ENCODE measurements around the gene TPSAB1. TPM values are rescaled to one million over a fixed set of nuclear protein-coding genes. Genes with fewer than 3 reads are reported as not detected.
"Not testable (repeated sequence)": the region's sequence is repeated elsewhere in the genome, so short reads cannot be mapped to it uniquely, and the experiment has no call there.

The TPSAB1 gene
- total RNA-seq, 4 donors from 2014 or later, result 20.8 to 86.2 (median 31.4) TPM

DNA sequence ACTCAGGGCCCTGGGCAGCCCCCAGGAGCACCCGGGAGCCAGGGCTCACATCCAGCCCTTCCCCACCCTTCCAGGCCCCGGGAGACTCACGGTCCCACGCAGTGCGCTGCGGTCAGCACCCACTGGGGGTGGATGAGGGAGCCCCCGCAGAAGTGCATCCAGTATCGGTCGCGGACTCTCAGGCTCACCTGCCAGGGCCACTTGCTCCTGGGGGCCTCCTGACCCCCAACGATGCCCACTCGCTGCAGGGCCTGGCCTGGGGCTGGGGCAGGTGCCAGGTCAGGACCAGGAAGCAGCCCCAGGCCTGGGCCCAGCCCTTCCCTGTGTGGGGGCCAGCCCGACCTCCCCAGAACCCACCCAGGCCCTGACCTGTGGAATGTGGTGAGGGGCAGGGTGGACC, 11.0 kb upstream of the TPSAB1 start:
- DNase-seq (ENCODE audit: low spot score); ATAC-seq (ENCODE audit: low FRiP score): not testable (repeated sequence)

DNA sequence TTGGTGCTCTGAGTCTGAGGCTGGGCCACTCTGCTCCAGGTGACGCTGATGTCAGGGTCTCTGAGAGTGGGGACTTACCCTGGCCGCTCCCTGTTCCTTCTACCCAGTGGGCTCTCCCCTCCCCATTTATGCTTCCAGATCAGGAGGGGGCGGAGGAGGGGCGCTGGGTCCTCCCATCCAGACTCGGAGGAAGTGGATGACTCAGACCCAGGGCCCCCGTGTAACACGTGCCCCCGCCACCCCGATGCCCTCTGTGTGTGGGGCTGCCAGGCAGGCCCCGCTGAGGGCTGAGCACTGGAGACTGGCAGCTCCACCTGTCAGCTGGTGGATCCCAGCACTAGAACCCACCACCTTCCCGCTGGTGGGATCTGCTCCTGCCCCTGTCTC, 10.4 kb upstream of the TPSAB1 start, which contains the start of gene TPSB2:
TPSB2 (minus strand) TSS at position 101 of the 387 bp plus-strand sequence. CDS start 233 bp downstream, outside the sequence.
- ATAC-seq (ENCODE audit: low FRiP score); DNase-seq (ENCODE audit: low spot score): not testable (repeated sequence)

DNA sequence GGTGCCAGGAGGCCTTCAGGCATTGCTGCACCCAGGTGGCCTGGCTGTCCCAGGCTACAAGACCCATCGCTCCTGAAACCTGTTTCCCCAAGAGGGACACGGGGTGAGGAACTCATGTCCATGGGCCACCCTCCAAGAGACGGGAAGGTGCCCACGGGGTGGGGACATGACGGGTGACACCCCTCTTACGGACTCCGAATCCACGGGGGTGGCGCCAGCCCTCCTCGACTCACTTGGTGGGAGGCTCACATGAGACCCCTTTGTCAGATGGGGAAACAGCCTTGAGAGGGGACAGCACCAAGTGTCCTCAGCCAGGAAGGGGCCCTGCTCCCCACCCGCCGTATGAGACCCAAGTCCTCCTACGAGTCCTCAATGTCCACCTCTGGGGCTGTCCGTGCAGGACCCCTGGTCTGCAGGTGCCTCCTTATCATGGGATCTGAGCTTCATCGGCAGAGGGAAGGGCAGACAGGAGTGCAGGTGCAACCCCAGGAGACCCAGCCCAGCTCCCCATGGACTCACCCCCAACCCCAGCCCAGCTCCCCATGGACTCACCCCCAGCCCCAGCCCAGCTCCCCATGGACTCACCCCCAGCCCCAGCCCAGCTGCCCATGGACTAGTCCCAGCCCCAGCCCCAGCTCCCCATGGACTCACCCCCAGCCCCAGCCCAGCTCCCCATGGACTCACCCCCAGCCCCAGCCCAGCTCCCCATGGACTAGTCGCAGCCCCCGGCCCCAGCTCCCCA, 9.9 kb upstream of the TPSAB1 start:
- not testable (repeated sequence) for ATAC-seq (ENCODE audit: low FRiP score); DNase-seq (ENCODE audit: low spot score)

DNA sequence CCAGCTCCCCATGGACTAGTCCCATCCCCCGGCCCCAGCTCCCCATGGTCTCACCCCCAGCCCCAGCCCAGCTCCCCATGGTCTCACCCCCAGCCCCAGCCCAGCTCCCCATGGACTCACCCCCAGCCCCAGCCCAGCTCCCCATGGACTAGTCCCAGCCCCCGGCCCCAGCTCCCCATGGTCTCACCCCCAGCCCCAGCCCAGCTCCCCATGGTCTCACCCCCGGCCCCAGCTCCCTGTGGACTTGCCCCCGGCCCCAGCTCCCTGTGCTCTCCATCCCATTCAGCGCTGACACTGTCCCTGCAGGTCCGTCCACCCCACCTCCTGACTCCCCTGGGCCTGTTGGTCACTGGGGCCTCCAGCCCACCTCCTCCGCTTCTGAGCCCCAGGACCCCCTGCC, 9.2 kb upstream of the TPSAB1 start:
- ATAC-seq (ENCODE audit: low FRiP score); DNase-seq (ENCODE audit: low spot score): not testable (repeated sequence)

DNA sequence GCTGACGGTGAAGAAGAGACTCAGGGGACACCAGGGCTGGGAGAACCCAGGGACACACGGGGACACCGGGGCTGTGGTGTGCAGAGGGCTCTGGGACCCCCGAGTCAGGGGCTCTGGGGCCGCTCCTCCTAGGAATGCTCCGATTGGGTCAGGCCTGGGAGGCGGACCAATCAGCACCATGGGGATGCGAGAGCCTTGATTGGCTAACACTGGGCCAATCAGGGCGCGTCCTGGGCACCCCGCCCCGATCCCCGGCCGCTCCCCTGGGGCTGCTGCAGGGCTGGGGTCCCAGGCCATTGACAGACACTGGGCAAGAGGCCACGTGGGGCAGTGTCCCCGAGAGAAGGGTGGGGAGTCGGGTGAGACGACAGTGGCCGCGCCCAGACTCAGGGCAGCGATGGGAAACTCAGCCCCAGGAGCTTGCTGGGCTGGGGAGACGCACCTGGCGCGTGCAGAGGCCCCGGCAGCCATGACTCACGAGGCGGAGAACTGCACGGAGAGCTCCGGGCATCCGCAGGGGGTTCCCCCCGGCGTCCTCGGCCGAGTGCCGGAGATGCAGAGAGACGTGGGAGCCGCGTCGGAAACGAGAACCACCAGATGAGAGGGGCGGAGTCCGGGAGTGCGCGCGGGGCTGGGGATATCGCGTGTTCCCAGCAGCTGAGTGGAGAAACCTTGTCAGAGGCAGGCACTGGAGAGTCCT, 8.3 kb upstream of the TPSAB1 start:
- peak; percentile 62 for ATAC-seq (ENCODE audit: low FRiP score)
- not testable (repeated sequence) for DNase-seq (ENCODE audit: low spot score)

DNA sequence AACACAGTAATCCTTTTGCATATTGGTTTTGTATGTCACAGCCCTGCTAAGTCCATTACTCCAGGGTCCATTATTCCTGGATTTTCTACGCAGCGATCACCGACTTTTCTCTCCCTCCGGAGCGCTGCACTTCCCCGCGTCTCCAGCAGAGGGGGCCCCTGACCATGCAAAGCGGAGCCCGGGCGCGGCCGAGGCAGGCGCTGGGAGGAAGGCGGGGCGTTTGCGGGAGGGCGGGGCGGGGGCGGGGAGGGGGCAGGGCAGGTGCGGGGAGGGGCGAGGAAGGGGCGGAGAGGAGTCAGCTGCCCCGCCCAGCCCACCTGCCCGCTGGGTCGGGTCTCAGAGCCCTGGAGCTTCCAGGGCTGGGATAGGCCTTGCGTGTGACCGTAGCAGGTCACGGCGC, 3.8 kb upstream of the TPSAB1 start:
- ATAC-seq (ENCODE audit: low FRiP score); DNase-seq (ENCODE audit: low spot score): not testable (repeated sequence)

DNA sequence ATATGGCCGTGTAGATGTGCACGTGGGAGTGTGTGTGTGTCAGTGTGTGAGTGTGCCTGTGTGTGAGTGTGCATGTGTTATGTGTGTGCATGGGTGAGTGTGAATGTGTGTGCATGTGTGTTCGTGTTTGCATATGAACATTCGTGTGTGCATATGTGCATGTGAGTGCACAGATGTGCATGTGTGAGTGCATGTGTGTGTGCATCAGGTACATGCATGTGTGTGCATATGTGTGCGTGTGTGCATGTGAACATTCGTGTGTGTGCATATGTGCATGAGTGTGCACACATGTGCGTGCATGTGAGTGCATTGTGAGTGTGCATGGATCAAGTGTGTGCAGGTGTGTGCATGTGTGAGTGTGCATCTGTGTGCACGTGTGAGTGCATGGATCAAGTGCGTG, 2.5 kb upstream of the TPSAB1 start:
- no peak for ATAC-seq (ENCODE audit: low FRiP score)
- peak; percentile 19 for DNase-seq (ENCODE audit: low spot score)
- TF ChIP-seq, protein P1, sequence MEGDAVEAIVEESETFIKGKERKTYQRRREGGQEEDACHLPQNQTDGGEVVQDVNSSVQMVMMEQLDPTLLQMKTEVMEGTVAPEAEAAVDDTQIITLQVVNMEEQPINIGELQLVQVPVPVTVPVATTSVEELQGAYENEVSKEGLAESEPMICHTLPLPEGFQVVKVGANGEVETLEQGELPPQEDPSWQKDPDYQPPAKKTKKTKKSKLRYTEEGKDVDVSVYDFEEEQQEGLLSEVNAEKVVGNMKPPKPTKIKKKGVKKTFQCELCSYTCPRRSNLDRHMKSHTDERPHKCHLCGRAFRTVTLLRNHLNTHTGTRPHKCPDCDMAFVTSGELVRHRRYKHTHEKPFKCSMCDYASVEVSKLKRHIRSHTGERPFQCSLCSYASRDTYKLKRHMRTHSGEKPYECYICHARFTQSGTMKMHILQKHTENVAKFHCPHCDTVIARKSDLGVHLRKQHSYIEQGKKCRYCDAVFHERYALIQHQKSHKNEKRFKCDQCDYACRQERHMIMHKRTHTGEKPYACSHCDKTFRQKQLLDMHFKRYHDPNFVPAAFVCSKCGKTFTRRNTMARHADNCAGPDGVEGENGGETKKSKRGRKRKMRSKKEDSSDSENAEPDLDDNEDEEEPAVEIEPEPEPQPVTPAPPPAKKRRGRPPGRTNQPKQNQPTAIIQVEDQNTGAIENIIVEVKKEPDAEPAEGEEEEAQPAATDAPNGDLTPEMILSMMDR (IDR thresholded peaks at IDR 0.05), result no peak

DNA sequence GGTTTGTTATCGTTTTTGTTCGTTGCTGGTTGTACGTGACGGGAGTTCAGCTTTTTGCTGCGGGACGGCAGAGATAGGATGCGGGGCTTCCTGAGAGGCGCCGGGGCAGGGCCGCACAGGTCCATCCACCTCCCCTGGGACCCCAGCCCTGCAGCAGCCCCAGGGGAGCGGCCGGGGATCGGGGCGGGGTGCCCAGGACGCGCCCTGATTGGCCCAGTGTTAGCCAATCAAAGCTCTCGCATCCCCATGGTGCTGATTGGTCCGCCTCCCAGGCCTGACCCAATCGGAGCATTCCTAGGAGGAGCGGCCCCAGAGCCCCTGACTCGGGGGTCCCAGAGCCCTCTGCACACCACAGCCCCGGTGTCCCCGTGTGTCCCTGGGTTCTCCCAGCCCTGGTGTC, 1.6 kb upstream of the TPSAB1 start:
- DNase-seq (ENCODE audit: low spot score); ATAC-seq (ENCODE audit: low FRiP score): not testable (repeated sequence)

DNA sequence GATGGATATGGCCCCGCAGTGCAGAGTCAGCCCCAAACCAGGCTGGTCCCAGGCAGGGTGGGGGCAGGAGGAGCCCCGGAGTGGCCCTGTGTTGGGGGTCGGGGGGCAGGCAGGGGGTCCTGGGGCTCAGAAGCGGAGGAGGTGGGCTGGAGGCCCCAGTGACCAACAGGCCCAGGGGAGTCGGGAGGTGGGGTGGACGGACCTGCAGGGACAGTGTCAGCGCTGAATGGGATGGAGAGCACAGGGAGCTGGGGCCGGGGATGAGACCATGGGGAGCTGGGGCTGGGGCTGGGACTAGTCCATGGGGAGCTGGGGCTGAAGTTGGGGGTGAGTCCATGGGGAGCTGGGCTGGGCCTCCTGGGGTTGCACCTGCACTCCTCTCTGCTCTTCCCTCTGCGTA, 930 bp upstream of the TPSAB1 start:
- not testable (repeated sequence) for ATAC-seq (ENCODE audit: low FRiP score); DNase-seq (ENCODE audit: low spot score)

DNA sequence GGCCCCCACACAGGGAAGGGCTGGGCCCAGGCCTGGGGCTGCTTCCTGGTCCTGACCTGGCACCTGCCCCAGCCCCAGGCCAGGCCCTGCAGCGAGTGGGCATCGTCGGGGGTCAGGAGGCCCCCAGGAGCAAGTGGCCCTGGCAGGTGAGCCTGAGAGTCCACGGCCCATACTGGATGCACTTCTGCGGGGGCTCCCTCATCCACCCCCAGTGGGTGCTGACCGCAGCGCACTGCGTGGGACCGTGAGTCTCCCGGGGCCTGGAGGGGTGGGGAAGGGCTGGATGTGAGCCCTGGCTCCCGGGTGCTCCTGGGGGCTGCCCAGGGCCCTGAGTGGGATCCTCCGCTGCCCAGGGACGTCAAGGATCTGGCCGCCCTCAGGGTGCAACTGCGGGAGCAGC, 576 bp downstream of the TPSAB1 start:
- not testable (repeated sequence) for DNase-seq (ENCODE audit: low spot score); ATAC-seq (ENCODE audit: low FRiP score)

DNA sequence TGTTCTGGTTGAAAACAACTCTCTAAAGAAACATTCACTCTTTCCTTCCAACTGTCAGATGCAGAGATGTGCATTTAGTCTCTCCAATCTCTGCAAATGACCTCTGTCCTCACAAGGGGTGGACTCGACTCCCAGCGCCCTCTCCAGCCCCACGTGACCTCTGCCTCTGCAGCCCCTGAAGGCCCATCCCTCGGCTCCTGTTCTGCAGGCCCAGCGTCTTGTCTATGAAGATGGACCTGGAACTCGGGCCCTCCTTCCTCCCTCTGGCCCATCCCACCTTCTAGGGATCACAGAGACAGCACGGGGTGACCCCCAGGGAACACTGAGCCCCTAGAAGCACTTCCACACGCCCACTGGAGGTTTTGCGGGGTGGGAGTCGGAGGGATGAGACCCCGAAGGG, 2.9 kb downstream of the TPSAB1 start:
- DNase-seq (ENCODE audit: low spot score); ATAC-seq (ENCODE audit: low FRiP score): not testable (repeated sequence)

DNA sequence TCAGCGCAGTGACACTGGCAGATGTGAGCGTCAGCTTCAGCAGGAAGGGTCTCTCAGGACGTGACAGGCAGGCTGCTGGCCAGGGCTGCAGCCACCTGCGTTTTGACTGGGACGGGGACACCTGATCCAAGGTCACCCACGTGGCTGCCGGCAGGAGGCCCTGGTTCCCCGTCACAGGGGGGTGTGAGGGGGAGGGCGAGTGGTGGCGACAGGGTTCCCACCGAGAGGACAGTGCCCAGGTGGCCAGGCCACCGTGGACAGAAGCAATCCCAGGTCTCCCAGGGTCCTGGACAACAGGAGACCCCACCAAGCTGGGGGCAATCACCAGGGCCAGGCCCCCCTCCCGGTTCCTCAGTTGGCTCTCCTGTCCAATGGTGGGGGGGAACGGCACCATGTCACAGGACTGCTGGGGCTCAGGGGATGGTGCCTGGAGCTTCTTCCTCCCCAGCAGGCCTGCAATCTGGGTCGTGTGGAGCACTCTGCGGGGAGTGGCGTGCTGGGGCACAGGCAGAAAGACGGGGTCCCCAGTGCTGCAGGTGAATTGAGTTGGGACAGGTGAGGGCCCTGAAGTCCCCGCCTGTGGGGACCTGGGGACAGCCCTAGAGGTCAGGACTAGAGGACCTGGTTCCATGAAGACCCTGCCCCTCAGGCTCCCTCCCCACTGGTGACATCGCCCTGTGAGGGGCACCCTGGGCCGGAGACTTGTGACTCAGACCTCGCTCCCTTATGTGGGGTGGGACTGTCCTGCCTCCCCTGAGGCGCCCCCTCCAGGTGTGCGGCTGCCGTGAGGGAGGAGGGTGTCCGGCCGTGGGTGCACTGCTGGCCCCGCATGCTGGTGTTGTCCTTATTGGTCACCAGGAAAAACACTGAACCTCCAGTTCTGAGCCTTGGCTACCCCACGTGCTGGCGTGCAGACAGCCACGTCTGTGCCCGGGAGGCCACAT, 3.7 kb downstream of the TPSAB1 start:
- not testable (repeated sequence) for DNase-seq (ENCODE audit: low spot score)
- peak; percentile 31 for ATAC-seq (ENCODE audit: low FRiP score)

DNA sequence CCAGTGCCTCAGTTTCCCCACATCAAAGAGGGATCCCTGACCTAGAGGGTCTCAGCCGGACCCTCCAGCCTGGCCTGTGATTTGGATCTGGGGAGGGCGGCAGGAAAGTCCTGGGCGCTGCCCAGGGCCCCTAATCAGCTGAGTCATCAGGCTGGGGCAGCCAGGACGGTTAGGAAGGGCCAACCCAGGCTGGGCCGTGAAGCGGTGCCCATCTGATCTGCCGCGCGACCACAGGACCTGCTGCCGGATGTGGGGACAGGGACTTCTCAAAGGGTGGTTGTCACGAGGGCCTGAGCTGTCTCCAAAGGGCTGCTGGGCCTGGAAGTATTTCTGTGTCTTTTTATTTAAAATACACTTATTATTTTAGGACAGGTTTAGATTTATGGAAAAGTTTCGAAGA, 4.4 kb downstream of the TPSAB1 start:
- ATAC-seq (ENCODE audit: low FRiP score), result peak; percentile 44
- DNase-seq (ENCODE audit: low spot score), result no peak
- TF ChIP-seq, protein P1 (IDR thresholded peaks at IDR 0.05), result no peak
